GM19397 (cell line): ENCODE measurements around the gene ALK.
"Not testable (repeated sequence)": the region's sequence is repeated elsewhere in the genome, so short reads cannot be mapped to it uniquely, and the experiment has no call there.

Source experiments
- ATAC-seq: cut with Tn5 transposase; IDR thresholded peaks from one replicate; pipeline ENCODE4 v1.9.1; 2021; ENCODE audit warnings: mild to moderate bottlenecking, moderate library complexity; ENCODE audit not compliant: unreplicated experiment

Gene ALK

DNA sequence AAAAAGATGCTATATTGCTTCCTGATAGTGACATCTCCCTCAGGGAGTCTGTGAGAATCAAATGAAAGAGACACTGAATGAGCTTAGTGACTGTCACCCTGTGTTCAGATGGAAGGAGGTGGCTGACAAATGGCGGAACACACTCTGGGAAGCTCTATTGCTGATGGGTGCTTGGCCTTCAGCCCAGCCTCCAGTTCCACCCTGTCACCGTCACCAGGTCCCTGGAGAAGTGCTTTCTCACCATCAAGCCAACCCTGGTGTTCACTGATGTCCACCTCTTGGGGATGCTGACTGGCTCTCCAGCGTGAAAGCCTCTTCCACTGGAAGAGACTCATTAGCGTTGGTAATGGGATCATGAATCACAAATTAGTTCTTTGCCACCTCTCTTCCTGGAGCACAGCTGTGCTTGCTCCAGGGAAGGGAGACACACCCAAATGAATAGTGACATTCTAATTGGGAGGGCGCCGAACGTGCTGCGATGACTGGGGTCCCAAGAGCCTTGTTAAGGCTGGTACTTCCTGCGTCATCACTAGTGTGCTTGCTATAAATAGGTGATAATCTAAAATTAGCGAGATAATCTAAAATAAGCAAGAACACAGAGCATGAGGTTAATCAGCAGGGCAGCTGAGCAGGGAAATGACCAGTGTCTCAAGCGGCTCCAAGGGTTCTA is 652.2 kb downstream of the ALK start:
- ATAC-seq = no peak

DNA sequence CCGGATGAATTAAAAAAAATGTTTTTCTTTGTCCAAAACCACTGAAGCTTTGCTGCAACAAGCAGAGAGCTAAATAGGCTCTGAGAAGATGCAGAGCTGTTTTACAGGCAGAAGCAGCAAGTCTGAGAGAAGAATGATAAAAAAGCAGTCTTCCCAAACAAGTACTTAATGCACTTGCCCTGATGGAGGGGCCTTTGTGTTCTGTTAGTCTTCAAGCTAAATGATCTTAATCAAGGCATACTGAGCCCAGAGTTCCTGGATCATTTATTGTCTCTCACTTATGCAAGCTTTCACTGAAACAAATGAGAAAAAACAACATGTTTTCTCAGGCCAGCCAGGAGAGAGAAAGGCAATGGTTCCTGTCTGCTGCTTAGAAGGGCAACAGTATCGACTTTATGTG is 653.7 kb downstream of the ALK start:
- no peak for ATAC-seq

DNA sequence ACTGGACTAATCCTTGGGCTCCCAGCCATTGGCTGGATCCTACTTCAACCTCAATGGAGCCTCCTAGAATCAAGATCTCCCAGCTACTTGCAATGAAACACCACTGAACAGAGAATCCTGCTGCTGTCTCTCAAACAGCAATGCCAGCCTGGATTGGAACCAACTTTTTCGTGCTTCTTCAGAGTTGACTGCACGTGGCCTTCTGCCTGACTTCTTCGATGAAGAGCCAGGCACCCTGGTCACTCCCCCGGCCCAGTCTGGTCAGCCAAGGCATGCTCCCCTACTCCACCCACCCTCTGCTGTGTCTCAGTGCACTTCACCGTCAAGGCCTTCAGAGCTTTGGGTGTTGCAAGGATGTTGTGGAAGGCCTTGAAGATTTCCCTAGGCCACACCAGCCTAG is 657.5 kb downstream of the ALK start:
- no peak for ATAC-seq

DNA sequence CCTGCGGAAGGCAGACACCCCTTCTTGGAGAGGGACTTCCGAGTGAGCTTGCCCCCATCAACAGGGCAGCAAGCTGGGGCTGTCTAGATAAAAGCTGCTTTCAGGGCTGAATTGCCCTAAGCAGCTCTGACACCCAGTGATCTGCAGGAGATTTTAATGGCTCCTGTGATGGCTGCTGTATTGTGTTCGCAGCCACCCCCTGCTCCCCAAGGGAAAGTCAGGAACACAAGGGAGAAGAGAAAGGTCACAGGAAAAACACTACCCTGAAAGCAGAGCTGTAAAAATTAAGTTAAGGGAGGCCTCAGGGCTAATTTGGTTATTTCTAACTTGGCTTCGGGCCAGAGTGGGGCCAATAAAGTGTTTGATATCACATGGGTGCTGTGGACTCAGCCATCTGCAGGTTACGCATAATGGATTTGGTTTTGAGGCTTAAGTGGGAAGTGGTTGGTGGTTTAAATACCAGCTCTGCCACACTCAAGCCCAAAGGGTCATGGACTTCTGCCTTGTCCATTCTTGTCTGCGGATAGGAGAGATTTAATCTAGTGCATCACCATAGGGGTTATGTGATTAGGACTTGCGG is 658.6 kb downstream of the ALK start:
- ATAC-seq = no peak

DNA sequence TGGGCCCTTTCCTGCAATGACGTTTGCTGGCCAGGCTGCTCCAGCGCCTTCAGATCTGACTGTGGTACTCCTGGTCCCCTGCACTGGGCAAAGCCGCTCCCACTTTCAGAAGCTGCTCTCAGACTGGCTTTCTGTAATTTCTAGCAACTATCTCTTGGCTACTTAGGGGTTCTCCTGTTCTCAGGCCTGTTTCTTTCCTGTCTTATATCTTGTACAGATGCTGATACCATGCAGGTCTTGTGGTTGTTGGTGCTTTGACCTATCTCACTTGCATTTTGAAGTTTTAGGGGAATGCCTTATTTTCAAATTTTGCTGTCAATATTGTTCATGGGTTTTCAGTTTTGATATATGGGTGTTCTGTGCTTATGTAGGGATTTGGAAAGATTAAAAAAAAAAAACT is 660.4 kb downstream of the ALK start:
- no peak for ATAC-seq

DNA sequence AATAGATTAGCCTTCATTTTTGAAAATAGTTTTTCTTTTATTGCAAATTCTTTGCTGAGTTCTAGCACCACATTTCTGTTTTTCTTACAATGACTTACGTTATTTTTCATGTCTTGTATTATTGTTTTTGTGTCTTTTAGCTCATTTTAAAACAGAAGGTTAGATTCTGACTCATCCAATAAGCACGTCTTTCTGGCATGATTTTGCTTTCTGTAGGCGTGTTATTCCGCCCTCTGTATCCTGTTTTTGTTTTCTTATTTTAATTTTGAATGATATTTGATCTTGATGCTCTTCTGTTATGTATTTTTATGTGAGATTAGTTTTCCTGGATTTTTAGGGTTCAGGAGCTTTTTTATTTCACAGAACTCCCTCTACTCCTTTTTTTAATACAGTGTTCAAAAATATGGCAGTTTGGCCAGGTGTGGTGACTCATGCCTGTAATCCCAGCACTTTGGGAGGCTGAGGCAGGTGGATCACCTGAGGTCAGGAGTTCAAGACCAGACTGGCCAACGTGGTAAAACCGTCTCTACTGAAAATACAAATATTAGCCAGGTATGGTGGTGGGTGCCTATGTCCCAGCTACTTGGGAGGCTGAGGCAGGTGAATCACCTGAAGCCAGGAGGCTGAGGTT is 661.1 kb downstream of the ALK start:
- ATAC-seq = no peak

DNA sequence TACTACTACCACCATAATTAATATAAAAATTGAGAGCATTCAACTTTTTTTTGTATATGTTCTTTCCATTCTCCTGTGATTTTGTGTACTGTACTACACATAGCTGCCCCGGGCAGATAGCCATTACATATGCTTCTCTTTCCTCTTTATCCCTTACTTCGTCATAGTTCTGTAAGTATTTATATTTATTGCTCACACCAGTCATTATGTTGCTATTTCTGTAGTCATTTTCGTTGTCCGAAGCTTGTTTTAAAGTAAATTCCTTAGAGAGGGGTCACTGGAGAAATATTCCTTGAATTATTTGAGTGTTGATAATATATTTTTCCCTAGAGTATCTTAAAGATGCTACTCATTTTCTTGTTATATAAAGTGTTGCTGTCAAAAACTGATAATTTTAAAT is 662.2 kb downstream of the ALK start:
- ATAC-seq = no peak

DNA sequence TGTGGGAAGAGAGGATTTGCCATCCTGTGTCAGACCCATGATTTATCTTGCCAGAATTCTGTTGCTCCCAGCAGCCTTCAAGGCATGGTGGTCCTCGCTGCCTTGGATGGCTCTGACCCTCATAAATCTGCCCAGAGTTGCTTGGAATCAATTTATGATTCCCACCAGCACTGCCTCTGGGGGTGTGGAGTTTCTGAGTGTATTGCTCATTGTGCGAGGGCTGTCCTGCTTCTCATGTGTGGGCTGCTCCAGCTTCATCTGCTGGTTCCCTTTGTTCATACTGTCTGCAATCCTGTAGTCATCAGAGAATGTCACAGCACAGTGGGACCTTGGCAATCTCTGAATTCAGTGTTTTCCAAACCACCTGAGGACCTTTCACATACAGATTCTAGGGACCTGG is 666.4 kb downstream of the ALK start:
- ATAC-seq = no peak

DNA sequence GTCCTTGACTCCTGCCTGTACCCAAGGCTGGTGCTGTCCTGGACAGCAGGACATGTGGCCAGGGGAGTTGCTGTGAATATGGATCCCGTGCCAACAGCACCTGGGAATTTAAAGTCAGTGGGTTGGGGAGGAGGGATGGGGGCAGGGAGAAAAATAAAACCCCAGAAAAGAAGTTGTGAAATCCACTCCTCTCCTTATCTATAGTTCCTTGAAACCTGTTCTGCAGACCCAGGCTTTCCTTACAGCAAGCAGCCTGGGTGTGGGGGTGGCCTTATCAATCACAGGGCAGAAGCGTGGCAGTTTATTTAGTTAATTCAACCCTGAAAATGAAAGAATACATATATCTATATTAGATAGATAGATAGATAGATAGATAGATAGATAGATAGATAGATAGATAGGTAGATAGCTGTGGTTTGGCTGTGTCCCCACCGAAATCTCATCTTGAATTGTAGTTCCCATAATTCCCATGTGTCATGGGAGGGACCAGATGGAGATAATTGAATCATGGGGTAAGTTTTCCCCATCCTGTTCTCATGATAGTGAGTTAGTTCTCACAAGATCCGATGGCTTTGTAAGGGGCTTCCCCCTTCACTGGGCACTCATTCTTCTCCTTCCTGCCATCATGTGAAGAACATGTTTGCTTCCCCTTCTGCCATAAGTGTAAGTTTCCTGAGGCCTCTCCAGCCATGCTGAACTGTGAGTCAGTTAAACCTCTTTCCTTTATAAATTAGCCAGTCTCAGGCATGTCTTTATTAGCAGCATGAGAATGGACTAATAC is 667.7 kb downstream of the ALK start:
- ATAC-seq = not testable (repeated sequence)

DNA sequence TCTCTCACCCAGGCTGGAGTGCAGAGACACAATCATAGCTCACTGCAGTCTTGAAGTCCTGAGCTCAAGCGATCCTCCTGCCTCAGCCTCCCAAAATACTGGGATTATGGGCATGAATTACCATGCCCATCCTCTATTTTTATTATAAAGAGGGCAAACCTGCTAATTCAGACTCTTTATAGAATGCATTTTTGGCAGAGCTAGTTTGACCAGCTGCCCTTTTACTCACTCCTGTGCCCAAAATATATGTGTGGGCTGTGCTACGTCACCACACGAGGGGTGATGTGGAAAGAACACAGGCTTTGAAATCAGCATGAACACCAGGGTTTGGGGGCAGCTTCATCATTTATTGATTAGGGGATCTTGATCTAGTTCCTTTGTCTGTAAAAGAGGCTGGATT is 668.4 kb downstream of the ALK start:
- no peak for ATAC-seq

DNA sequence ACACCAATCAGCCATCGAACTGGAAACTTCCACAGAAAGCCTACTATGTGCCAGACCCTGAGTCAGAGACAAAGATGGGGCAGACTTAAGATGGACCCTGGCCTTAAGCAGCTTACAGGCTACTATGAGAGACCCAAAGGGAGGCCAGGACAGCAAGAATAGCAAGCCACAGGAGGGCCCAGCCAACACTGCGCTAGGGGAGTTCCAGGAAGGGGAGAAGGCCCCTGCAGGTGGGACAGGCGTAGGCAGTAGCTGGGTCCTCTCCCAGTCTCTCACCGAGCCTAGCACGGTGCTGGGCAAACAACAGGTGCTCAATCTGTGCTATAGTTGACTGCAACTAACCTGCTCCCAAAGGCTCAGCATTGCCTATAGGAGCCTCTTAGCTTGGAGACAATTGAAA is 670.0 kb downstream of the ALK start:
- ATAC-seq = no peak

DNA sequence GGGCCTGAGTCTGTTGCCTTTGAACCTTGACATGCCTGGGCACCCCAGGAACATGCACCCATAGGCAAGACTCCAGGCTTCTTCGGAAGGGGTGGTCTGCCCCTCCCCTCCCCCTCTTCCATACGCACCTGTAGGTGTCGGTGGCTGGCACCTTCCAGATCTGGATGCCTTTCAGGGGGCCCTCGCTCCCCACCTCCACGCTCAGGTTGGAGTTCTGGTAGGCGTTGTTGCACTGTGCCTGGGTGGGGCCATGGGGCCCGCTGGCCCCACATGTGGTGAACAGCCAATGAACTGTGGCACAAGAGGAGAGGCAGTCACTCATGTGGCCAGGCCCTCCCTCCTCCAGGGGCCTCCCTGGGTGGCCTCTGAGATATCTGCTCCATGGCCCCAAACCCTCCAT is 670.4 kb downstream of the ALK start:
- no peak for ATAC-seq

DNA sequence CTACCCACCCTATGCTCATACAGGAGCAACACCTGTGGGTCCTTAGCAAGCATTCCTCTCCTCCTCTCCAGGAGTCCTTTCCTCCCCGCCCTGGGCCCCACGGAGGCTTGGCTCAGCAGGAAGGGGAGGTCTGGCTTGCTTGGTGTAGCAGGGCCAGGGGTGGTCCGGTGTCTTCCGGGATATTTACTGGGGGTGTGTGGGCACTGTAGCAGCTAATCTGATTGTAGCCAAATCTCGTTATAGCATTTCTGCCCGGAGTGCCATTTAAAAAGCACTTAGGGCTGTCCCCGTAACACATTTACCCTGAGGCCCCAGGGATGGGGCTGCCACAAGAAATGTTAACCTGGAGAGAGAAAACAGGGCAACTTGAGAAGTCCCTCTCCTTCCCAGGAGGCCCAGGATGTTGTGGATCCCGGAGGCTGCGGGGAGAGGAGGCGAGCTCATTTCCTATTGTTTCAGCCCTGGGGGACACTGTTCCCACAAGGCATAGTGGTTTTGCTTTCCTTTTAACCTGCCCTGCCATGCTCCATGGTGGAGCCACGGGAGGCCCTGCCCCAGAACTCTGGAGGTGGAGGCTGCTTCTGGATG is 671.6 kb downstream of the ALK start:
- no peak for ATAC-seq

DNA sequence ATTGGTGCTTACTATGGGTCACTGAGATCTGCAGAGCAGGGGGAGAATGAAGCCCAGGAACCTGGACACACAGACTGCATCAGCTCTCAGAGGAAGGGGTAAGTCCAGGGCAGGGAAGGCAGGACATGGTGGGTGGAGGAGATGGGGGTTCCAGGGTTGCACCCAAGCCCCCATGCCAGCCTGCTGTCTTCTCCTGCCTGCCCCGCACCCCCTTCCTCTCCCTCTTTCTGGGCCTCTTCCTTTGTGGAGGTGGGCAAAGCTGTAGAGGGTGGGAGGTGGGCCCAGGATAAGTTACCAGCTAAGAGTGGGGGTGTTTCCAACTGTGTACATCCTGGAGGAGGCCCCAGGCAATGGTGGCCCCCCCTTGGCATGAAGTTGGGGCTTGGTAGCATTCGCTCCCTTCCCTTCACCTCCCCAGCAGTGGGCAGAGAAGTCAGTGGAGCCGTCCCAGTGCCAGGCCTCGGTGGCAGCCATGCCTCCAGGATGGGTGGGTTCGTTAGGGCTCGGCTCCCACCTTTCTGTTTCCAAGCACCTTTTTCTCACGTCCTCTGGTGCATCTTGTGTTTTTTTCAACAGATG is 674.0 kb downstream of the ALK start:
- no peak for ATAC-seq

DNA sequence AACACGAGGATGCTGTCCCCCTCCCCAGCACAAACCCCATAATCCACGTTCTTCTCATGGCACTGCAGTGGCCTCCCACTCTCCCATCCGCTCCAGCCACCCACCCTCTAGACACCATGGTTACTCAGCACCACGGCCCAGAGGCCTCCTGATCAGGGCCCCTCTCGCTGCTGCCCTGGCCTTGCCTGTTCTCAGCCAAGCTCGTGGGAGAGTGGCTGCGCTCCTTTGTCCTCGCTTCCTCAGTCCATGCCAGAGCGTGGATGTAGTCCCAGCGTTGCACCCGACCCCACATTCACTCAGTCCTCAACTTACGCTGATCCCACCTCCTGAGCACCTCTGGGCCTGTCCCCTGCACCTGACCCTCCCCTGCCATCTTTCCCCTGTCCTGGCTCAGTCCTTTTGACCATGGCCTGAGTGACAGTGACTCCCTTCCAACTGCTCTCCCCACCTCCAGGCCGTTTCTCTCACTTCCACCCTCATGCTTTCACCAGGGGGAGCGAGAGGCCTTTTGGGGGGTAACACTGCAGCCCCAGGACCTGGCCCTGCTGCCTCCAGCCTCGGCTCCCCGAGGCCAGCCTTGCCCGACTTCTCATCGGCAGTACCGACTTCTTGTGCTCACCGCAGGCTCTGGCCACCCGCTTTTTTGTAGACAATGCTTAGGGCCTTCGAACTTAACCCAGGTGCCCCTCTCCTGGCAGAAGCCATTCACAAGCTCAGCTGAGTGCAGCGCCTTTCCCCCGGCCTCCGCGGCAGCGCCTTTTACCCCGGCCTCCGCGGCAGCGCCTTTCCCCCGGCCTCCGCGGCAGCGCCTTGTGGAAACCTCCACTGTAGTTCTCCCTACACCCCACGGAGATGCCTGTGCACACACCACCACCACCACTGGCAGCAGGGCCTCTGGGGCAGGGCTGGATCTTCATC is 674.7 kb downstream of the ALK start:
- ATAC-seq = no peak

DNA sequence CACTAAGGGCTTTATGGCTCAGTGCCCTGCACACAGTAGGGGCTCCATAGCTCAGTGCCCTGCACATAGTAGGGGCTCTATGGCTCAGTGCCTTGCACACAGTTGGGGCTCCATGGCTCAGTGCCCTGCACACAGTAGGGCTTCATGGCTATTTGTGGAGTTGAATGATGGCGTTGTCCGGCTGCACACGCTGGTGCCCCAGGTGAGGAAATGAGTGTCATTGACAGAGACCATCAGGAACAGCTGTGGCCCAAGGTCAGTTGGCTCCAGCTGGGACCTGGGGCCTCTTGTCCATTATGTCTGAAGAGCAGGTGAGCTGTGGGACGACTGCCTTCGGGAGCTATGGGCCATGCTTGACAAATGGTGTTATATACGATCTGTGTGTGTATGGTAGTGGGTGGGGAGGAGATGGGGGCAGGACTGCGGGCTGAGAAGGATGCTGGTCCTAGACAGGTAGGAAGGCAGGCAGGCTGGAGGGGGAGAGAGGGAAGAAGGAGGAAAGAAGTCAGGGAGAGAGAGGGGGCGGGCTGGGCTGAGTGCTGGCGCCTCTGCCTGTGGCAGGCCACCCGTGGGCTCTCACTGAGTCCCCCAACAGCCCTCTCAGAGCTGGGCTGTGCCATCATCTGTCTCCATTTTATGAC is 675.5 kb downstream of the ALK start:
- no peak for ATAC-seq

DNA sequence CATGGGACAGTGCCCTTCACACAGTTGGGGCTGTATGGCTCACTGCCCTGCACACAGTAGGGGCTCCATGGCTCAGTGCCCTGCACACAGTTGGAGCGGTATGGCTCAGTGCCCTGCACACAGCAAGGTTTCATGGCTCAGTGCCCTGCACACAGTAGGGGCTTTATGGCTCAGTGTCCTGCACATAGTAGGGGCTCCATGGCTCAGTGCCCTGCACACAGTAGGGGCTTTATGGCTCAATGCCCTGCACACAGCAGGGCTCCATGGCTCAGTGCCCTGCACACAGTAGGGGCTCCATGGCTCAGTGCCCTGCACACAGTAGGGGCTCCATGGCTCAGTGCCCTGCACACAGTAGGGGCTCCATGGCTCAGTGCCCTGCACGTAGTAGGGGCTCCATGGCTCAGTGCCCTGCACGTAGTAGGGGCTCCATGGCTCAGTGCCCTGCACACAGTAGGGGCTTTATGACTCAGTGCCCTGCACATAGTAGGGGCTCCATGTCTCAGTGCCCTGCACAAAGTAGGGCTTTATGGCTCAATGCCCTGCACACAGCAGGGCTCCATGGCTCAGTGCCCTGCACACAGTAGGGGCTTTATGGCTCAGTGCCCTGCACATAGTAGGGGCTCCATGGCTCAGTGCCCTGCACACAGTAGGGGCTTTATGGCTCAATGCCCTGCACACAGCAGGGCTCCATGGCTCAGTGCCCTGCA is 676.2 kb downstream of the ALK start:
- not testable (repeated sequence) for ATAC-seq

DNA sequence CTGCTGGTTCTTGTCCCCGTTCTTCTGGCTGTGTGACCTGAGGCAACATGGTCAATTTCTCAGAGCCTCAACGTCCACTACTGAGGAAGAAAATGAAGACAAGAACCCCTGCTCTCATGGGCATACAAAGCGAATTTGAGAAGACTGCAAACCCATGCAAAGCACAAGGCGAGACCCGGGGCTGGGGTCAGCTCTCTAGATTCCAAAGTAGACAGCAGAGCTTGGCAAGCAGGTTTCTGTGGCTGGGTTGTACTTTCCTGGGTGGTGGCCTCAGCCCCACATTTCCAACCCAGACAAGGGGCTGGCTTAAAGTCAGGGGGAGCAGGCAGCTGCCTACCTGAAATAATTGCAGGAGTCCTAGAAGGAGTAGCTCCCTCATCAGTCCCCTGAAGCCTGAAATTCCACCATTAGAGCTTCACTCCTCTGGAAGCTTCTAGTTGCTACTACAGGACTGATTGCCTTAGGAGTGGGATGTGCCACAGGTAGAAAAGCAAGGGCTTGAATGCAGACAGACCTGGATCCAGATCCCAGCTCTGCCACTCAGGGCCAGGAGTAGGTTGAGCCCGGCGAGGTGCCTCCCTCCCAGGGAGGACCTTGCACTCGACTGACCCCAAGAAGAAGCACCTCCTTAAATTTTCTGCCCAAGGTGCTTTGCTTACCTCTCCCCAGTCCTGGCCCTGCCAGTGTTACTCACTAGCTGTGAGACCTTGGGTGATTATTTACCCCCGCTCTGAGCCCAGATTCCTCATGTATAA is 678.6 kb downstream of the ALK start:
- no peak for ATAC-seq
